NCI-H2107 (cell line): Measurements from ENCODE around the gene KCNIP3.
A peak's percentile ranks its signal among the peaks of the same experiment; 100 is the strongest.
"Not testable (repeated sequence)": the region's sequence is repeated elsewhere in the genome, so short reads cannot be mapped to it uniquely, and the experiment has no call there.

Experiments used
- DNase-seq: peaks from one replicate; lab custom pipeline; 2025; lab: John Stamatoyannopoulos, UW

KCNIP3 gene

DNA sequence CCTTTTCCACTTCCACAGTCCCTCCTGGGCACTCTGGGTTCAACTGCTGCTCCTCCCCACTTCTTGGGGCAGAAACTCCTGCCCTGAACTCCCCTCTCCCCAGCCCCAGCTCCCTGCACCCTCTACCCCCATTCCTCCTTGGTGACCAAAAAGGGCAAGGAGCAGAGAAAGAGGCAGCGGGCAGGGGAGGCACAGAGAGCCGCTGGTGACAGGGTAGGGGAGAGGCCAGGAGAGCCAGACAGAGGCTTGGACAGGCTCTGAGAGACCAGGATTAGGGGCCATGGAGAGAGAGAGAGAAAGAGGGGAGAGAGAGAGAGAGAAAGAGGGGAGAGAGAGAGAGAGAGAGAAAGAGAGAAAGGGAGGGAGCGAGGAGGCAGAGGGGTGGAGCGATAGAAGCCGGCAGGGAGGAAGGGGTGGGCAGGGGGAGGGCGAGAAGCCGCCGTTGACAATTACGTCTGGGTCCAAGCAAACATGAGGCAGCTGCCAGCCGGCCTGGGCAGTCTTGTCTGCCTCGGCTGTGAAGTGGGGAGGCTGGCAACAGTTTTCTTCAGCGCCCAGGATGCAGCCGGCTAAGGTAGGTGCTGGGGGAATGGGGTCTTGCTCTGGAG lies at the start of gene KCNIP3:
Gene KCNIP3, plus strand, starts transcription at position 468 of the 608 bp plus-strand sequence. Its CDS starts 92 bp downstream, at position 560.
- DNase-seq = peak; percentile 19

DNA sequence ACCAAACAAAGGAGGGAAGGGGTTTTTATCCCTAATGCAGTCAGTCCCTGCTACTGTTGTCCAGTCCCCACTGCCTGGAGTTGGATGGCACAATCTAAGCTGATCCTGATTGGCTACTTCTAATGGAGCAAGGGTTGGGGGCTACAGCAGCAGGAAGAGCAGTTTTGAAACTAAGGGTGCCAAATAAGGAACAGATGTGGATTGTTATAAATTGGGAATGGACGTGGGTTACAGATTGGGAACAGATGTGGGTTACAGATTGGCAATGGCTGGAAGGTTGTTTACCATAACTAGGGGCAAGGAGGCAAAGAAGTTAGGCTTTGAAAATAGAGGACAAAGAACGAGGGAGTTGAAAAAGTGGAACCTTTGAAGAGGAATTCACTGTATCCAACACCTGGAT lies 38.9 kb upstream of the KCNIP3 start:
- no peak for DNase-seq

DNA sequence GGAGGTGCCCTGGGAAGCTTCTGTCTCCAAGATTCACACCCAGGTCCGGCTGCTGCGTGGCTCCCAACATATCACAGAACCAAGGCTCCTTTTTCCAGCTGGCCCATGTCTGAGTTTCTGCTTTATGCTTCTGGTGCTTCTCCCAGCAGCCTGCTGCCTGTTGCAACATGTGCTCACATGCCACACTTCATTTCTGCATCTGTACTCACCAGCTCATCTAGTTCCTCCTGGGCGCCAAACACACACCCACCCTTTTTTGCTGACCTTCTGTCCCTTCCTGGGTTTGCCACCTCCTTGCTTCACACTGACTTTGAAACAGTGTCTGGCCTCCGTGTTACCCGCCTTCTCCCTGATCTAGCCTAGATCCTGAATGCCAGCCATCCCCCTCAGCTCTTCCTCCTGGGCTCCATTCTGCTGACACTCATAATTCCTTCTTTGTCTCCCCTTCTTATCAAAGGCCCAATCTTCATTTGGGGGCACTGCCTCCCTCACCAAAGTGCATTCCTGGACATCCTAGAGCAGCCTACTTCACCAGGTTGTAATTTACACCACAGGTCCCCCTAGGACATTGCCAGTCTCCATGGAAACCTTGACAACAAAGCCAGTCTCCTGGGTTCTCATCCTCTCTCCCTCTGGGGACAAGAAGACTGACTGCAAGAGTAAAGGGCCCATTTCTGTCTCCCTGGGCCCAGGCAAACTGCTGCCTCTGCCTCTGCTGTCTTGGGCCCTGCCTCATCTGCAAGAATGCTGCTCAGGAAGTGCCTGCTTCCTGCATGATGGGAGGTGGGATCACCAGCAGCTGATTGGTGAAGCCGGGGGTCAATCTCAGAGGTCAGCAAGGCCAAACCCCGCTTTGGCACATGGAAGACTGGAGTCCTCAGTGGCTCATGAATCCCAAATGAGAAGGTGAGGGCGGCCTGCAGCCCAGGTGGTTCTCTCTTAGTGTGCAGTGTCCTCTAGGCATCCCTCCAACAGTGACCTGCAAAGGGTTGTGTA lies 36.8 kb upstream of the KCNIP3 start:
- DNase-seq = no peak

DNA sequence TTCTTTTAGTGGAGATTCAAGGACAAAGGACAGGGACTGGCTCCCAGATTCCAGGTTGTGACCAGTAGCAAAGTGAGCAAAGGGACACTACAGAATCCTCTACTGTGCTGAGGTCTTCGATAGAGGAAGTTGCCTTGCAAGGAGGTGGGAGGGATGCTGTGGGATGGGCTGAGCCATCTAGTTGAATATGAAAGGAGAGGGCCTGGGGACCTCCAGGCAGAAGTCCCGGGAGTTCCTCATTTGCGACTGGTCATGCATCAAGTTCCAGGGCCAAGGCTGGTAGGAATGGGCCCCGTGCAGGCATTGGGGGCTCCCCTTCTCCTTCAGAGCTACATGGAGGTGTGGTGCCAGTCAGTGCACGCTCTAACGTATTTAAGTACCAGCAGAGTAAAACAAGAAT lies 35.5 kb upstream of the KCNIP3 start:
- DNase-seq = no peak

DNA sequence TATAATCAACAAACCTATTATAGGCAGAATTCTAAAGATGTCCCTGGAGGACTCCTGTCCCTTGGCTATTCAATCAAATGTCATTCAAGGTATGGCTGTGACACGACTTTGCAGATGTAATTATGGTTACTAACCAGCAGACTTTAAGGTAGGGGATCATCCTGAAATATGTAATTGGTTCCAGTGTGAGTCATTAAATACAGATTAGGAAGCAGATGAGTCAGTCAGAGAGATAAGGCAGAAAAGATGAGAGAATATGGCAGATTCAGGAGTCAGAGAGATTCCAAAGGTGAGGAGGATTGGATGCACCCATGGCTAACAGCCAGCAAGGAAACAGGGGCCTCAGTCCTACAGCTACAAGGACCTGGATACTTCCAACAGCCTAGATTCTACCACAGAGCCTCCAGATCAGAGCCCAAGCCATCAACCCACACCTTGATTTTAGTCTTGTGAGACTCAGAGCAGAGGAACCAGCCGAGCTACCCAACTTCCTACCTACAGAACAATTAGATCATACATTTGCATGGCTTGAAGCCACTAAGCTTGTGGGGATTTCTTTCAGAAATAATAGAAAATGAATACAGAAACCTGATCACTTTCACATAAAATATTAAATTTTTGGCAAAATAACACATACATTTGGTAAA lies 34.1 kb upstream of the KCNIP3 start:
- no peak for DNase-seq

DNA sequence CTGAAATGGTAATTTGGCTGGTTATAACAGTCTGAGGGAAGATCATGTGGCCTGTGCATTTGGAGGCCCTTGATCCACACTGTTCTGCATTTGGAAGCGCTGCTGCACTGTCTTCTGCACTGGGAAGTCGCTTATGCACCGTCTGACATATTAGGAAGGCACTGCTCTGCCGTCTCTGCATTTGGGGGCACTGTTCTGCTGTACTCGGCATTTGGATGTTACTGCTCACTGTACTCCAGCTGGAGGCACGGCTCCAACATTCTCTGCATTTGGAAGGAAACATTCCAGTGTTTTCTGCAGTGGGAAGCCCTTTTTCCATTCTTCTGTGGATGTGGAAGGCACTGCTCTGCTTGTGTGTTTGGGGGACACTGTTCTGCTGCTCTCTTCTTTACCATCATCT lies 32.5 kb upstream of the KCNIP3 start:
- no peak for DNase-seq

DNA sequence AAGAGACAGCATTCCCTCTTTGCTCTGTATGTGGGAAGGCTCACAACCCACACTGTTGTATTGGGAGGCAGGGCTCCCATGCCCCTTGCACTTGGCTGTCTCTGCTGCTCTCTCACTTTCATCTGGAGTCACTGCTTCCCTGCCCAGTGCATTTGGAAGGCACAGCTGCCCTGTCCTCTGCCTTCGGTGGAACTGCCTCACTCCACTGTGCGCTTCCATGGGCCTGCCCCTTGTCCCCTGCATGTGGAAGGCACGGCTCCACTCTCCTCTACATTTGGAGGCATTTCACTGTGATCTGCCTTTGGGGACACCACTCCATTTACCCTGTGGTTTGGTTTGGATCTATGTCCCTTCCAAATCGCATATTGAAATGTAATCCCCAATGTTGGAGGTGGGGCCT lies 32.0 kb upstream of the KCNIP3 start:
- DNase-seq = no peak

DNA sequence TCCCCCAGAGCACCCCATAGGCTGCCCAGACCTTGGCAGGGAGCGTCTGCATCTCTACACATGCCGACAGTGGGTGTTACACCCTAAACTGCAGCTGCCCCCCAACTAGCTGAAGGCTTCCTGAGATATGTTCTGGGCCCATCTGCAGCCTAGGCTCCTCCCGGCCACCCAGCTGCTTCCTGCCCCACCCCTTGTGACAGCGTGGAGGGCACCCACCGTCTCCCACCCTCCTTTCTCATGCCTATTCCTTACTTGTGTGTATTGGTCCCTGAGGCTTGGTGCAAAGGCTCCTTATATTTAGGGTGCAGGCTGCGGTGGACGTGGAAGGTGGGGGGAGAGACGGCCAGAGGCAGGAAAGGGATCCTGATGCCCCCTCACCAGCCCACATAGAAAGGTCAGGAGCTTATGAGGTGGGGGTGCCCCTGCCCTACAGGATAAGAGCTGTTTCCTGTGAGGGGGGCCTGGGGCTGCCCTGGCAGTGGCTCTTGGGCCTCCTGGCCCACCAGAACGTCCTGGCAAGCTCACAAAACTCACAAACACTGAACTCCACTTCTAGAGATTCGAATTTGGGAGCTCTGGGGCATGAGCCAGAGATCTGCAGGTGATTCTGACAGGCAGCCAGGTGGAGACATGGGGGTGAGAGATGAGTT lies 30.2 kb upstream of the KCNIP3 start:
- no peak for DNase-seq

DNA sequence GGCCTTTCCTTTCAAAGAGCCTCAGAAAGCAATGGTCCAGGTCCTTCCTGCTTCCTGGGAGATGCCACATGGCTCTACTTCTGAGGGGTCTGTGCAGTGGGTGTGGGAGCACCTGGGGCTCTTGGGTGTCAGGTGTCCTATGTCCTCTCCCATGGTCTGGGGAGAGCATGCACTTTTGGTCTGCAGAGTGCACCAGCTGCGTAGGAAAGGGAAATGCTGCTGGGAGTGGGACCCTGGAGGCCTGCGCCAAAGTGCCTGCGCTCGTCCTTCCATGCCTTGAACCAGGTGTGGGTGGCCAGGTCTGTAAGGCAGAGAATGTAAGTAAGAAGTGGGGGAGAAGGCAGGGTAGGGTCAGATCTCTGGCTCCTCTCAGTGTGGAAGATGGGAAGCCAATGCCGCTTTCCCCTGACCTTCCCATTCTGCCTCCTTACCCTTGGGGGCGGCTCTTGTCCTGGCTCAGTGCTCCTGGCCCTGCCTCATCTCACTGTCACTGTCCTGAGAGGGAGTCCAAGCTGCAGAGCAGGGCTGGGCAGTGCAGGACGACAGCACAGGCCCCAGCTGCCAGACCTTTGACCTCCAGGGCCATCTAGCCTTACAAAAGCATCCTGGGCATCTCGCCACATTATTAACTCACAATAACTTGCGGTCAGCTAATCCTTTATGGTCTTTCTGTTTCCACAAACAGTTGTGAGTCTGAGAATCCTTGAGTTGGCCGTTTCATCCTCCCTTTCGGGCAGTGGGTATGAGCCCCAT lies 29.5 kb upstream of the KCNIP3 start:
- DNase-seq = no peak

DNA sequence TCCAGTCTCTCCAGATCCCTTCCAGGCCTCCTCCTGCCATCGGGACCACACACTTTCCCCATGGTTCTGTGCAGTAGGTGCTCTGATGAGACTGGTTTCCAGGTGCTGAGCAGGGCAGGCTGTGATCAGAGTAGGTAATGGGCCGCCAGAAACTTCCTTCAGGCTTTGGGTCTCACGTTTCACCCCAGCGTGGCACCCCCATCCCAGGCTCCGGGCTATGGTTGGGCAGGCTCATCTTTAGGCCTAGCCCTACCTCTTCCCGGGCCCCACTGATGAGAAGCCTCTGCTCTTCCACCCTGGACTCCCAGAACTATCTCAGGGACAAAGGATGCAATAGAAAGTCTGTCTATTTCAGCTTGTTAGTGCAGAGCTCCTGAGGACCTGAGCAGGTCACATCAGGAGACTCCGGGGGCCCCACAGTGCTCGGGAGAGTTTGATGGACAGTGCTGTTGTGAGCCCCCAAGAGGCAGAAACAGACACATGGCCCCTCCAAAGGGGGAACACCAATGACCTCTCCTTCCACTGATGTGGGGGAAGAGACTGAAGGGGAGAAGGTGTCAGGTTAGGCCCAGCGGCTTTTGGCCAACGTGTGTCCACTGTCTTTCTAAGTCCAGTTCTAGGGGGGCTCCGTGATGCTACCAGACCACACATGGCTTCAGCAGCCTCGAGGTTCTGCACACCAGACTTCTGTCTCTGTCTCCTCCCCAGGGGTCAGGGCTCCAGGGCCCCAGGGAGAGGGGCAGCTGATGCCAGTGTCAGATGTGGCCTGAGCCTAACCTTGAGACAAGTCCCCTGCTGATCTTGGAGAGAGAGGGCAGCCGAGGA lies 28.7 kb upstream of the KCNIP3 start:
- DNase-seq = no peak

DNA sequence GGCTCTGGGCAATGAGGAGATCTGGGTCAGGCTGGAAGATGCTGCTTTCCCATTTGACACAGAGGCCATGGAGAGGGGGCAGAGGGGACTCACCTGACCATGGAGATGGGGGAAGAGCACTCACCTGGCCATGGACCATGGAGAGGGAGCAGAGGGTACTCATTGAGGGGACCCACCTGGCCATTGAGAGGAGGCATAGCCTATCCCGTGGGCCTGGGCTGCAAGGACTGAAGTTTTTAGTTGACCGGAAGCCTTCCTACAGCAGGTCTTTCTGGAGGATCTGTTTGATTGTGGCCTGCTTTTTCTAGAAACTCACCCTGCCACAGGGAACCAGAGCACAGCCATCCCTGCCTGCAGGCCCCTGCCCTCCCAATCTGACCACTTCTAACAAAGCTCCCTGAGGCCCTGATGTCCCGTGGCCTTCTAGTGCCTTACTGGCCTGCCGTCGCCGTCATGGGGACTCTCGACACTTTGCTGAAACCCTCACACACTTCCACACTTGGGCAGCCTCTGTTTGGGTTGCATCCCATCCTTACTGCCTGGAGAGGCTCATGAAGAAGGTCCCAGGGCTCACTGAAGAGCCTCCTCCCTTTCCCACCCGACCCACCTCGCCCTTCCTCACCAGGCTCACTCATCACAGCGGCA lies 28.0 kb upstream of the KCNIP3 start:
- DNase-seq = no peak

DNA sequence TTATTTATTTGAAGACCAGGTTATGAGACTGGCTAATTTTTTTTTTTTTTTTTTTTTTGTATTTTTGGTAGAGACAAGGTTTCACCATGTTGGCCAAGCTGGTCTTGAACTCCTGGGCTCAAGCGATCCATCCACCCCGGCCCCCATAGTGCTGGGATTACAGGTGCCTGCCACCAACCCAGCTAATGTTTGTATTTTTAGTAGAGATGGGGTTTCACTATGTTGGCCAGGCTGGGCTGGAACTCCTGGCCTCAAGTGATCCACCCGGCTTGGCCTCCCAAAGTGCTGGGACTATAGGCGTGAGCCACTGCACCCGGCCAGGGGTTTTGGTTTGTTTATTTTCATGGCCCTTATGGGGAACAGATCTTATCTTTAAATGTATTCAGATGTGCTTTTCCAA lies 27.4 kb upstream of the KCNIP3 start:
- DNase-seq = not testable (repeated sequence)

DNA sequence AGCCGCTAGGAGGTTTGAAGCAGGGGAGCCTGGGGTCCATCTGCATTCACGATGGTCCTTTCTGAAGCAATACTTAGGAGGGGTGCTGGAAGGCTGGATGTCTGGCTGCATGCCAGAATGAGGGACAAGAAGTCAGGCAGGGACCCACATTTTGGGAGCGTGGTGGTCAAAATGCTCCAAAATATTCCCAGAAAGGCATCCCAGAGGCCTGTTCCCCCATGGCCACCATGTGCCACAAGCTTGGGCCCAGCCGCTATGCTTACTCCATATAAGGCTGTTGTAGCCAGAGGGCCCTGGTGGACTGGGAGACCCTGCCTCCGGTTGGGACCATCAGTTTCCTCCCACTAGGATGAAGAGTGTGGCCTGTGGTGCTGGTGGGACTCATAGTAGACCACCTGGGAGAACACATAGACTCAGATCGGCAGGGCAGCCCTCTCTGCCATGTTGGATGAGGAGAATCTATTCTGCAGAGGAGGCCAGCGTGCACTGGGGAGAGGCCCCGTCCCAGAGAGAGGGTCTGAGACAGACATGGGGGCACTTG lies 26.5 kb upstream of the KCNIP3 start:
- DNase-seq = no peak

DNA sequence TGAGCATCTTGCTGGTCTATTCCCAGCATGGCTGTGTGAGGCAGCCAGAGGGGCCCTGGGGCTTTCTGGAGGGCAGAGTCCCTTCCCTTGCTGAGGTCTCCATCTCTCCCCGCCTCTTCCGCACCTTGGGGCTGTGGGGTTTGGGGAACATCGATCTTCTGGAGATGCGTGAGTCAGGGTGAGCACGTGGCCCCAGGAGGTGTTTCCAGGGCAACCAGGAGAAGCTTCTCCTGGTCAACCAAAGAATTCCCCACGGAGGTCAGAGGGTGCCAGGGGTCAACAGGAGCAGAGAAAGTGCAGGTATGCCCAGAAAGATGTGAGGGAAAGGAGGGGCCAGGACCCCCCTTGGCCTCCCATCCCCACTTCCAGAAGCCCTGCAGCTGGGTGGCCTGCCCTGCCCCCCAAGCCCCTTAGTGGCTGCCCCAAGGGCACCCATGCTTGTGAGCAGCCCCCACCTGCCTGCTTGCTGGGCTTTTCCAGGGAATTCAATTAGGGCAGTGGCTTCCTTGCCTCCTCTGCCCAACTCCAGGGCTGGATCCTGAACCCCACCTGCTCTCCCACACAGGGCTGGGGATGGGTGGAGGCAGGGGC lies 25.7 kb upstream of the KCNIP3 start:
- DNase-seq = no peak

DNA sequence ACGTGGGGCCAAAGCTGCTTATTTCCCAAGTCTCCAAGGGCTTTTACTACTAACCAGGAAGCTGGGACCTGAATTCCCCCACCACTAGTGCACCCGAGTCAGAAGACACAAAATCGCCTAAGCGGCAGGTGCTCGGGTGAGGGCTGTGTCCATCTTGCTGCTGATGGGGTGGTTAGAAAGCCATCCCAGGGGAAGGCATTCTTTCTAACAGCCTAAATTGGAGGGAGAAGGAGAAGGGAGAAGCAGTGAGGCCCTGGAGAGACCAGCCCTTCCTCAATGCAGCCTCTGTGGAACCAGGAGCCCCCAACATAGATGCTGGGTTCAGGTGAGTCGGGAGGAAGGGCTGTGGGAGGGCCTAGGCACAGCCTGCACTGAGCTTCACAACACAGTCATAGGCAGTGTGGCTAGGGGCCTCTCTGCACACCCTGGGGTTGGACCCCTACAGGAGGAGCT lies 24.8 kb upstream of the KCNIP3 start:
- DNase-seq = no peak

DNA sequence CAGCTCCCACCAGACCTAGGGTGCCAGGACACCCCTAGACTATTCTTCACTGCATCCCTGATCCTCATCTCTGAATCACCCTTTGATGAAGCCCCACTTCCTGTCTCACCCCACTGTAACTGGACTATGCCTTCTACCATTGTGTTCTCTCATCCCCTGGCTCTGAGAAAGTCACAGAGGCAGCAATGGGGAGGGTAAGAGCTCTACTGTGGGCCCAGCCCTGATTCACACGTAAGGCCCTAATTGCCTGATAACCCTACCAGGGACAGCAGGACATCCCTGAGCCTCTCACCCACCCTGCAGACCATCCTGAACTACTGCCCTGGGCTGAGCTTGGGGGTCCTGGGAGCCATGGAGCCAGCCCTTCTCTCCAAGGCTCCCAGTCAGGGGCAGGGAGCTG lies 24.4 kb upstream of the KCNIP3 start:
- DNase-seq = no peak

DNA sequence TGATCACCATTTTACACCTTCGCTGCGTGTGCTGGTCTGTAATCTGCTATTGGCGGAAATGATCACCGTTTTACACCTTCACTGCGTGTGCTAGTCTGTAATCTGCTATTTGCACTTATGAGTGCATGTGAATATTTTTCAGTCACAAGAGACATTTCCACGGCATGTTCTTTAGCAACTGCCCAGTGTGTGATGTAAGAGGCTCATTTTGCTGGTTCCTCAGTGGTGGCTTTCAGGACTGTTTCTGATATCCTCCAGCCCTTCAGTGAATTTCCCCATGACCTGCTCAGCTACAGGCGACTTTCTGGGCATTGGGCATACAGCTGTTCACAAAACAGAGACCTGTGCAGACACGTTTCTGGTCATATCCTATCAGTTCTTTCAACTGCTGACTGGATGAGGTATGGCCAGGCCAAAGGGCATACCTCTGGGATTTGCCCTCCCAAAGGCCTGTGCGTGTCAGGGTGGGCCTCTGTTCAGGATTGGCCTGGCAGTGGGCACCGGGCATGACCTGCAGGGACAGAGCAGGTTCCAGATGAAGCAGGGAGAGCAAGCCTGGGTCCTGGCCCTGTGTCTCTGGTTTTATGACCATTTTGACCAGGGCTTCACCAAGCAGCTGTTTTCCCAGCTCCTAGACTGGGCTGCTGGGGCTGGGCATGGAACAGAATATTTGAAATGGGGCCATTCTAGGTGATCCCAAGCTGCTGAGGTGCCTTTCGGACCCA lies 23.4 kb upstream of the KCNIP3 start:
- DNase-seq = no peak

DNA sequence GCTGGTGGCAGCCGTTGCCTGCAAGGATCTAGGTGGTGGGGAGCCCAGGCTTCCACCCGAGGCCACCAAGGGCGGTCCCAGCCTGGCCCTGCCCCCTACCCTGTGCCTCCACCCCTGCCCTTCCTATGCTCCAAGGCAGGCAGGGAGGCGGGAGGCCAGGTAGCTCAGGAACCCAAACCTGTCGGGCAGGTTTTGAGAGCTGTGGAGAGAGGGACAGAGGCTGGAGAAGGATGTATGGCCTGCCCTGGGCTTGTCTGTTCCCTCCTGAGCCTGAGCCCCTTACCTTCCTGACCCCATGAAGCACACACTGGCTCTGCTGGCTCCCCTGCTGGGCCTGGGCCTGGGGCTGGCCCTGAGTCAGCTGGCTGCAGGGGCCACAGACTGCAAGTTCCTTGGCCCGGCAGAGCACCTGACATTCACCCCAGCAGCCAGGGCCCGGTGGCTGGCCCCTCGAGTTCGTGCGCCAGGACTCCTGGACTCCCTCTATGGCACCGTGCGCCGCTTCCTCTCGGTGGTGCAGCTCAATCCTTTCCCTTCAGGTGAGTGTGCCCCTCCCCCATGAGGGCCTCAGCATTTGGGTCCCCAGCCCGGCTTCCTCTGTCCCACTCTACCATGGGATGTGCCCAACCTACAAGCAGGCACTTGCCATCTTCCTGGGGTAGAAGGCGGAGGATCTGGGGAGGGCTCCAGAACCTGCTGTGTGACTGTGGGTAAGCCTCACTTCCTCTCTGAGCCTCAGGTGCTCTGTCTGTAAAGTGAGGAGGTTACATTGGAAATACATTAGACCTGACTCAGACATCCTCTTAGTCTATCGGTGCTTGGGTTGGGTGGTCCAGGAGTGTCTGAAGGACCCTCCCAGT lies 22.6 kb upstream of the KCNIP3 start, which contains the start of gene PROM2:
Gene PROM2, plus strand, starts transcription at position 159 of the 860 bp plus-strand sequence. Its CDS starts 137 bp downstream, at position 296.
- DNase-seq = no peak
